Endothelial cell of umbilical vein (primary cell): ENCODE results near the gene NDUFA5.

Experiments used
- EZH2 ChIP-seq: IDR thresholded peaks from 2 replicates; pipeline ENCODE4 v1.6.1; 2012; ENCODE audit warnings: borderline replicate concordance, low read depth, mild to moderate bottlenecking, moderate library complexity, low read length, inconsistent platforms; ENCODE audit not compliant: severe bottlenecking
- GATA2 ChIP-seq: IDR thresholded peaks from 2 replicates; pipeline ENCODE4 v1.7.0; 2011; ENCODE audit warnings: low read depth, mild to moderate bottlenecking, moderate library complexity, mixed read lengths, low read length; ENCODE audit not compliant: insufficient read length, insufficient read depth
- POLR2A ChIP-seq: IDR thresholded peaks from 2 replicates; pipeline ENCODE4 v1.6.1; 2012; ENCODE audit warnings: low read depth, mild to moderate bottlenecking, control low read depth, low read length
- POLR2AphosphoS5 ChIP-seq: IDR thresholded peaks from 2 replicates; pipeline ENCODE4 v1.6.1; 2012; ENCODE audit warnings: low read depth, mild to moderate bottlenecking, control low read depth, low read length, moderate library complexity; ENCODE audit not compliant: insufficient read depth
- TF ChIP-seq, protein P1 (sequence below), 2 donors: IDR thresholded peaks; 1 replicate in 1 of 2; 2 replicates in 1 of 2; pipeline ENCODE4 v1.5.1; 2011; ENCODE audit warnings: low read length in 2 of 2, mild to moderate bottlenecking in 2 of 2, moderate library complexity in 2 of 2, control low read depth in 1 of 2, inconsistent platforms in 1 of 2, low read depth in 1 of 2; ENCODE audit not compliant: insufficient read depth in 1 of 2; ENCODE audit errors: extremely low read depth in 1 of 2
- TF ChIP-seq, protein P2 (sequence below): IDR thresholded peaks from 2 replicates; pipeline ENCODE4 v1.6.1; 2011; ENCODE audit not compliant: insufficient read depth, insufficient read length

DNA sequence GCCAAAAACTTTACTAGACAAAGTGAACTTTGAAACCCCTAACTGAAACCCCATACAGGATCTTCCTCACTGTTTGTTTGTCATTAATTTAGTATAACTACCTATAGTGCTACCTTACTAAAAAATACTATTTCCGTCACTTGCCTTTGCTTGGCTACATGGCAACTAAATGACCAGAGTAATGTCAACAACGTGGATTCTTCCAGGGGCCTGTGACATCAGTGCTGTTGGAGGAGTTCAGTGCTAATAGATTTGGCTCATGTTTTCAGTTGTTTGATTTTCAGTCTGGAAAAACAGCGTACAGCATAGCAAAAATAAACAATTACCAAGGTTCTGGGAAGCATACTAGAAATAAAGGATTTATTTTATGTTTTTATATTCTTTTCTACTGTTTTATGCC lies 41.0 kb upstream of the NDUFA5 start:
- TF ChIP-seq POLR2A (no peak), EZH2 (no peak), POLR2AphosphoS5 (no peak), GATA2 (no peak)
- TF ChIP-seq, protein P1, sequence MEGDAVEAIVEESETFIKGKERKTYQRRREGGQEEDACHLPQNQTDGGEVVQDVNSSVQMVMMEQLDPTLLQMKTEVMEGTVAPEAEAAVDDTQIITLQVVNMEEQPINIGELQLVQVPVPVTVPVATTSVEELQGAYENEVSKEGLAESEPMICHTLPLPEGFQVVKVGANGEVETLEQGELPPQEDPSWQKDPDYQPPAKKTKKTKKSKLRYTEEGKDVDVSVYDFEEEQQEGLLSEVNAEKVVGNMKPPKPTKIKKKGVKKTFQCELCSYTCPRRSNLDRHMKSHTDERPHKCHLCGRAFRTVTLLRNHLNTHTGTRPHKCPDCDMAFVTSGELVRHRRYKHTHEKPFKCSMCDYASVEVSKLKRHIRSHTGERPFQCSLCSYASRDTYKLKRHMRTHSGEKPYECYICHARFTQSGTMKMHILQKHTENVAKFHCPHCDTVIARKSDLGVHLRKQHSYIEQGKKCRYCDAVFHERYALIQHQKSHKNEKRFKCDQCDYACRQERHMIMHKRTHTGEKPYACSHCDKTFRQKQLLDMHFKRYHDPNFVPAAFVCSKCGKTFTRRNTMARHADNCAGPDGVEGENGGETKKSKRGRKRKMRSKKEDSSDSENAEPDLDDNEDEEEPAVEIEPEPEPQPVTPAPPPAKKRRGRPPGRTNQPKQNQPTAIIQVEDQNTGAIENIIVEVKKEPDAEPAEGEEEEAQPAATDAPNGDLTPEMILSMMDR (IDR thresholded peaks at IDR 0.05; ENCODE audit: extremely low read depth in 1 of 2, insufficient read depth in 1 of 2, low read depth in 1 of 2, low read length in 2 of 2), result no peak
- TF ChIP-seq, protein P2, sequence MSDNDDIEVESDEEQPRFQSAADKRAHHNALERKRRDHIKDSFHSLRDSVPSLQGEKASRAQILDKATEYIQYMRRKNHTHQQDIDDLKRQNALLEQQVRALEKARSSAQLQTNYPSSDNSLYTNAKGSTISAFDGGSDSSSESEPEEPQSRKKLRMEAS, result no peak
